Upper lobe of left lung (tissue), 6 donors: ENCODE results near the gene MKKS. TPM values are rescaled to one million over a fixed set of nuclear protein-coding genes. Genes with fewer than 3 reads are reported as not detected.

ENCODE experiments used
- ATAC-seq, 2 donors: fragments of 200-7000 bp; cut with Tn5 transposase; one replicate each; pipeline ENCODE4 v1.9.1; 2022; ENCODE audit warnings: mild to moderate bottlenecking in 2 of 2, moderate library complexity in 2 of 2; ENCODE audit not compliant: low FRiP score in 2 of 2
- DNase-seq, 2 donors: peaks; one replicate each; pipeline ENCODE4 v3.0.0-alpha.2; 2019 to 2020
- H3K27ac ChIP-seq, 4 donors: fragments of 200-600 bp; sonication (generic); one replicate each; pipeline ENCODE4 v1.5.1; 2016 to 2019
- H3K27me3 ChIP-seq, 4 donors: fragments of 200-600 bp; sonication (generic); one replicate each; pipeline ENCODE4 v1.5.1; 2017 to 2019
- H3K36me3 ChIP-seq, 4 donors: fragments of 200-600 bp; sonication (generic); one replicate each; pipeline ENCODE4 v1.5.1; 2016 to 2019
- H3K4me1 ChIP-seq, 4 donors: fragments of 200-600 bp; sonication (generic); one replicate each; pipeline ENCODE4 v1.5.1; 2018 to 2019
- H3K4me3 ChIP-seq, 4 donors: fragments of 200-600 bp; sonication (generic); one replicate each; pipeline ENCODE4 v1.5.1; 2017 to 2019; ENCODE audit warnings: mild to moderate bottlenecking in 2 of 4, moderate library complexity in 1 of 4
- H3K9me3 ChIP-seq, 4 donors: fragments of 200-600 bp; sonication (generic); one replicate each; pipeline ENCODE4 v1.5.1; 2018 to 2019
- CTCF ChIP-seq, 6 experiments: fragments of 450-650 bp in 4 of 6; fragments of 200-600 bp in 2 of 6; sonication (generic) in 2 of 6; IDR thresholded peaks; one replicate each; pipeline ENCODE4 v1.5.1; 2016 to 2019; ENCODE audit warnings: antibody characterized with exemption in 6 of 6
- EP300 ChIP-seq, 4 donors: sonication (generic); formaldehyde crosslinking; IDR thresholded peaks; one replicate each; pipeline ENCODE4 v1.5.1; 2017; ENCODE audit warnings: antibody characterized with exemption in 4 of 4, control low read depth in 2 of 4
- POLR2A ChIP-seq, 4 donors: fragments of 450-650 bp; IDR thresholded peaks; one replicate each; pipeline ENCODE4 v1.5.1; 2016 to 2017; ENCODE audit warnings: antibody characterized with exemption in 4 of 4, mild to moderate bottlenecking in 2 of 4
- POLR2AphosphoS5 ChIP-seq, 2 donors: sonication (generic); formaldehyde crosslinking; IDR thresholded peaks; one replicate each; pipeline ENCODE4 v1.5.1; 2017; ENCODE audit warnings: antibody characterized with exemption in 2 of 2
- WGBS, 2 donors: methylation state at CpG; one replicate each; pipeline ENCODE4 v1.1.5; 2017 to 2018; 5-methylcytosine and 5-hydroxymethylcytosine counted together
- total RNA-seq, 6 donors: library from RNA; depleted of rRNA in 4 of 6; stranded (reverse); fragments of >200 nt in 4 of 6; gene quantifications; one replicate each; pipeline versions ENCODE4 v1.1.0 to v1.2.1, GENCODE V29; 2016 to 2021
- donor health status: DM: no; HTN: no; CAD: no; lungs with moderate emphysema.
- donor health status: DM: no; HTN: yes; CAD: no; lungs with severe emphysema.

Gene MKKS
- total RNA-seq, 6 donors from 2014 or later = 3.1 to 19.3 (median 11.8) TPM

- H3K36me3 ChIP-seq = no peaks in the 10 kb centered on the region
- H3K9me3 ChIP-seq = no peaks in the 10 kb centered on the region
- H3K27me3 ChIP-seq = no peaks in the 10 kb centered on the region
- 89 to 92% methylated on average over 6 of the region's 6 CpGs for WGBS, 2 donors
- H3K4me3 ChIP-seq = no peak overlapping the region
- ATAC-seq = no peak
- no peaks in the 10 kb centered on the region for H3K4me1 ChIP-seq
- TF ChIP-seq POLR2AphosphoS5 (IDR thresholded peaks at IDR 0.05) (no peak), CTCF (IDR thresholded peaks at IDR 0.05) (no peak), EP300 (IDR thresholded peaks at IDR 0.05) (no peak), POLR2A (IDR thresholded peaks at IDR 0.05) (no peak)
- no peak overlapping the region for H3K27ac ChIP-seq
- DNase-seq = no peak
Observed at GRCh38 chr20:10376270-10377075, 57.5 kb downstream of the MKKS start.

GRCh38 chr20:10375191-10375590, 58.8 kb downstream of the MKKS start:
- no peaks in the 10 kb centered on the region for H3K36me3 ChIP-seq
- 71 to 81% methylated on average over 2 of the region's 2 CpGs for WGBS, 2 donors
- no peaks in the 10 kb centered on the region for H3K4me1 ChIP-seq
- DNase-seq (no peak), ATAC-seq (no peak)
- no peak overlapping the region for H3K4me3 ChIP-seq
- H3K9me3 ChIP-seq = no peaks in the 10 kb centered on the region
- no peak for TF ChIP-seq POLR2A (IDR thresholded peaks at IDR 0.05)
- no peak for TF ChIP-seq CTCF (IDR thresholded peaks at IDR 0.05)
- TF ChIP-seq POLR2AphosphoS5 (IDR thresholded peaks at IDR 0.05) = no peak
- TF ChIP-seq EP300 (IDR thresholded peaks at IDR 0.05) = no peak
- H3K27me3 ChIP-seq = no peaks in the 10 kb centered on the region
- no peak overlapping the region for H3K27ac ChIP-seq

- DNase-seq (no peak), ATAC-seq (no peak)
- WGBS, 2 donors = 72 to 74% methylated on average over 2 of the region's 2 CpGs
- no peak overlapping the region for H3K27ac ChIP-seq
- H3K4me1 ChIP-seq = peaks cover 0 to 8% (median 3%) of the 10 kb centered on the region in 4 donors
- TF ChIP-seq POLR2A (IDR thresholded peaks at IDR 0.05) (no peak), EP300 (IDR thresholded peaks at IDR 0.05) (no peak), POLR2AphosphoS5 (IDR thresholded peaks at IDR 0.05) (no peak), CTCF (IDR thresholded peaks at IDR 0.05) (no peak)
- no peaks in the 10 kb centered on the region for H3K36me3 ChIP-seq
- H3K9me3 ChIP-seq = no peaks in the 10 kb centered on the region
- H3K4me3 ChIP-seq = no peak overlapping the region
- H3K27me3 ChIP-seq = no peaks in the 10 kb centered on the region
Observed at GRCh38 chr20:10374036-10374435, 60.0 kb downstream of the MKKS start.

GRCh38 chr20:10371467-10371866, 62.6 kb downstream of the MKKS start:
- TF ChIP-seq POLR2A (IDR thresholded peaks at IDR 0.05) (no peak), CTCF (IDR thresholded peaks at IDR 0.05) (no peak), POLR2AphosphoS5 (IDR thresholded peaks at IDR 0.05) (no peak), EP300 (IDR thresholded peaks at IDR 0.05) (no peak)
- ATAC-seq = no peak
- H3K27ac ChIP-seq = no peak overlapping the region

More at GRCh38 chr20:10371467-10371866, 62.6 kb downstream of the MKKS start:
- H3K4me1 ChIP-seq = peaks cover 0 to 8% (median 3%) of the 10 kb centered on the region in 4 donors
- no peak overlapping the region for H3K4me3 ChIP-seq
- H3K36me3 ChIP-seq = no peaks in the 10 kb centered on the region
- H3K9me3 ChIP-seq = no peaks in the 10 kb centered on the region
- DNase-seq = no peak
- H3K27me3 ChIP-seq = no peaks in the 10 kb centered on the region
